ENCODE data around the gene LMTK2. TPM values are rescaled to one million over a fixed set of nuclear protein-coding genes. Genes with fewer than 3 reads are reported as not detected.

The LMTK2 gene
- total and polyA plus RNA-seq, 3 donors from 2014 or later, result 16.1 to 36.1 (median 35.5) TPM

GRCh38 chr7:98229991-98230745 is 123.5 kb downstream of the LMTK2 start:
- no peaks in the 10 kb centered on the region for H3K9me3 ChIP-seq
- H3K27ac ChIP-seq, result no peak overlapping the region
- TF ChIP-seq, protein P1, sequence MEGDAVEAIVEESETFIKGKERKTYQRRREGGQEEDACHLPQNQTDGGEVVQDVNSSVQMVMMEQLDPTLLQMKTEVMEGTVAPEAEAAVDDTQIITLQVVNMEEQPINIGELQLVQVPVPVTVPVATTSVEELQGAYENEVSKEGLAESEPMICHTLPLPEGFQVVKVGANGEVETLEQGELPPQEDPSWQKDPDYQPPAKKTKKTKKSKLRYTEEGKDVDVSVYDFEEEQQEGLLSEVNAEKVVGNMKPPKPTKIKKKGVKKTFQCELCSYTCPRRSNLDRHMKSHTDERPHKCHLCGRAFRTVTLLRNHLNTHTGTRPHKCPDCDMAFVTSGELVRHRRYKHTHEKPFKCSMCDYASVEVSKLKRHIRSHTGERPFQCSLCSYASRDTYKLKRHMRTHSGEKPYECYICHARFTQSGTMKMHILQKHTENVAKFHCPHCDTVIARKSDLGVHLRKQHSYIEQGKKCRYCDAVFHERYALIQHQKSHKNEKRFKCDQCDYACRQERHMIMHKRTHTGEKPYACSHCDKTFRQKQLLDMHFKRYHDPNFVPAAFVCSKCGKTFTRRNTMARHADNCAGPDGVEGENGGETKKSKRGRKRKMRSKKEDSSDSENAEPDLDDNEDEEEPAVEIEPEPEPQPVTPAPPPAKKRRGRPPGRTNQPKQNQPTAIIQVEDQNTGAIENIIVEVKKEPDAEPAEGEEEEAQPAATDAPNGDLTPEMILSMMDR (IDR thresholded peaks at IDR 0.05), result no peak
- no peak for TF ChIP-seq POLR2A (IDR thresholded peaks at IDR 0.05)
- H3K4me1 ChIP-seq, result no peaks in the 10 kb centered on the region
- no peak for DNase-seq
- H3K4me3 ChIP-seq, result no peak overlapping the region
- intact Hi-C loops (cut with DNase I; ENCODE audit: low total_unique reads), result no loop called here
- H3K36me3 ChIP-seq (ENCODE audit: low read depth, missing control alignments), result no peaks in the 10 kb centered on the region
- WGBS, 2 donors, result 80 to 85% methylated on average over 12 to 17 of the region's 17 CpGs
- H3K27me3 ChIP-seq, result no peaks in the 10 kb centered on the region

- Histone ChIP-seq H3K27me3 (no peaks in the 10 kb centered on the region), H3K4me1 (no peaks in the 10 kb centered on the region), H3K27ac (no peak overlapping the region), H3K9me3 (no peaks in the 10 kb centered on the region), H3K36me3 (ENCODE audit: low read depth, missing control alignments) (no peaks in the 10 kb centered on the region), H3K4me3 (no peak overlapping the region)
- 92 to 95% methylated on average over 10 to 30 of the region's 30 CpGs for WGBS, 2 donors
- intact Hi-C loops (cut with DNase I; ENCODE audit: low total_unique reads), result no loop called here
- TF ChIP-seq POLR2A (IDR thresholded peaks at IDR 0.05), result no peak
- TF ChIP-seq, protein P1 (IDR thresholded peaks at IDR 0.05), result no peak
- DNase-seq, result no peak
Observed at GRCh38 chr7:98230746-98231471, 124.2 kb downstream of the LMTK2 start.

- intact Hi-C loops (cut with DNase I; ENCODE audit: low total_unique reads), result no loop called here
- no peaks in the 10 kb centered on the region for H3K36me3 ChIP-seq (ENCODE audit: low read depth, missing control alignments)
- no peak for DNase-seq
- 91 to 95% methylated on average over 14 to 25 of the region's 25 CpGs for WGBS, 2 donors
- no peak for TF ChIP-seq POLR2A (IDR thresholded peaks at IDR 0.05)
- TF ChIP-seq, protein P1 (IDR thresholded peaks at IDR 0.05), result no peak
- no peak overlapping the region for H3K4me3 ChIP-seq
- no peaks in the 10 kb centered on the region for H3K4me1 ChIP-seq
- no peaks in the 10 kb centered on the region for H3K27me3 ChIP-seq
- no peak overlapping the region for H3K27ac ChIP-seq
- no peaks in the 10 kb centered on the region for H3K9me3 ChIP-seq
Observed at GRCh38 chr7:98231493-98232262, 125.0 kb downstream of the LMTK2 start.

DNA sequence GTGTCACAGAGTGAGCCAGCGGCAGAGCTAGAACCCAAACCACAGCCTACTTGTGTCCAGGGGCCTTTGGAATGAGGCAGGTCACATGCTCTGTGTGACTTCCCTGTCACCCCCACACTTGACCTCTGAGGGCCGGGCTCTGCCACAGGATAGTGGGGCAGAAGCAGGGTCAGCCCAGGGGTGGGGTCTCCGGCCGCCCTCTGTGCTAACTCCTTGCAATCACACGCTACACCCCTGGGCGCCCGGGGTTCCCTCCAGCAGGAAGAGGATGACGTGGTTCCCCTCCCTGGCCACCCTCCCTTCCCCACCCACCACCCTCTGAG is 125.6 kb downstream of the LMTK2 start:
- Histone ChIP-seq H3K27me3 (no peaks in the 10 kb centered on the region), H3K9me3 (no peaks in the 10 kb centered on the region), H3K4me1 (no peaks in the 10 kb centered on the region), H3K4me3 (no peak overlapping the region), H3K36me3 (ENCODE audit: low read depth, missing control alignments) (no peaks in the 10 kb centered on the region), H3K27ac (no peak overlapping the region)
- intact Hi-C loops (cut with DNase I; ENCODE audit: low total_unique reads), result no loop called here
- DNase-seq, result no peak
- TF ChIP-seq, protein P1 (IDR thresholded peaks at IDR 0.05), result no peak
- TF ChIP-seq POLR2A (IDR thresholded peaks at IDR 0.05), result no peak
- WGBS, 2 donors, result 87 to 100% methylated on average over 1 to 8 of the region's 8 CpGs
